Endothelial cell of umbilical vein (primary cell): ENCODE results near the gene MCL1. TPM values are rescaled to one million over a fixed set of nuclear protein-coding genes. Genes with fewer than 3 reads are reported as not detected.

Experiments used
- BruUV-seq: library from RNA; stranded (reverse); fragments of 400-500 nt; replicated peaks from 2 replicates; lab custom pipeline; 2021; lab: Mats Ljungman, UMichigan
- CTCF ChIA-PET: fragments of 300-600, 350-600 bp; sonication (Branson Sonifier 250); formaldehyde crosslinking; loops from one replicate; lab custom pipeline; 2021; ENCODE audit warnings: antibody characterized with exemption, inconsistent platforms; lab: Charles Lee
- POLR2A ChIA-PET: fragments of 300-600, 350-600 bp; sonication (Branson Sonifier 250); formaldehyde crosslinking; loops from one replicate; lab custom pipeline; 2021; ENCODE audit warnings: antibody characterized with exemption, inconsistent platforms; lab: Charles Lee
- DNase-seq: peaks from one replicate; pipeline ENCODE4 v3.0.0-alpha.2; 2011; ENCODE audit warnings: low read depth, low spot score
- FAIRE-seq: peaks from 2 replicates; lab custom pipeline; 2011; peaks lifted over from hg19 to GRCh38; lab: Jason Lieb, UNC
- H2AFZ ChIP-seq: 2 replicates; pipeline ENCODE4 v1.6.0; 2012; ENCODE audit warnings: low read depth, low read length, control low read depth, inconsistent platforms
- H3K27ac ChIP-seq: 2 replicates; pipeline ENCODE4 v1.5.1; 2011; ENCODE audit warnings: low read depth, mild to moderate bottlenecking, control low read depth, low read length, moderate library complexity; ENCODE audit not compliant: insufficient read depth
- H3K27me3 ChIP-seq, 2 experiments: 2 replicates each; pipeline versions ENCODE4 v1.6.0 to v1.6.1; 2011; ENCODE audit warnings: low read length in 2 of 2, mixed read lengths in 1 of 2; ENCODE audit not compliant: control insufficient read depth in 2 of 2, insufficient read depth in 2 of 2
- H3K36me3 ChIP-seq, 2 experiments: 2 replicates in 1 of 2; 3 replicates in 1 of 2; pipeline ENCODE4 v1.5.1; 2011; ENCODE audit warnings: low read length in 2 of 2, mild to moderate bottlenecking in 1 of 2, moderate library complexity in 1 of 2; ENCODE audit not compliant: control insufficient read depth in 2 of 2, insufficient read depth in 2 of 2; ENCODE audit errors: extremely low read depth in 1 of 2
- H3K4me1 ChIP-seq: 3 replicates; pipeline ENCODE4 v1.5.1; 2011; ENCODE audit warnings: mild to moderate bottlenecking, low read length; ENCODE audit not compliant: control insufficient read depth, insufficient read depth; ENCODE audit errors: extremely low read depth
- H3K4me2 ChIP-seq: 2 replicates; pipeline ENCODE4 v1.6.1; 2011; ENCODE audit warnings: low read length, control low read depth, mixed read lengths; ENCODE audit not compliant: insufficient read depth
- H3K4me3 ChIP-seq, 3 experiments: fragments of 200-600 bp in 1 of 3; sonication (generic), shearing (Covaris generic) in 1 of 3; replicated peaks in 1 of 3; 2 replicates each; pipeline ENCODE4 v1.5.1; 2011 to 2016; ENCODE audit warnings: control low read depth in 3 of 3, low read length in 3 of 3, mild to moderate bottlenecking in 2 of 3, inconsistent platforms in 1 of 3, low read depth in 1 of 3, moderate library complexity in 1 of 3; ENCODE audit not compliant: insufficient read depth in 1 of 3
- H3K79me2 ChIP-seq: 2 replicates; pipeline ENCODE4 v1.6.0; 2012; ENCODE audit warnings: low read length, inconsistent platforms; ENCODE audit not compliant: control insufficient read depth, insufficient read depth
- H3K9ac ChIP-seq: replicated peaks from 2 replicates; pipeline ENCODE3; 2011; ENCODE audit warnings: low read length, control low read depth; ENCODE audit not compliant: insufficient read depth; ENCODE audit errors: extremely low read depth
- H3K9me1 ChIP-seq: replicated peaks from 3 replicates; pipeline ENCODE4 v1.6.0; 2011; ENCODE audit warnings: mild to moderate bottlenecking, low read length; ENCODE audit not compliant: control insufficient read depth, insufficient read depth; ENCODE audit errors: extremely low read depth
- H3K9me3 ChIP-seq: replicated peaks from 2 replicates; pipeline ENCODE4 v1.5.1; 2012; ENCODE audit warnings: low read length, inconsistent platforms; ENCODE audit not compliant: control insufficient read depth, insufficient read depth
- H4K20me1 ChIP-seq: replicated peaks from 2 replicates; pipeline ENCODE3; 2011; ENCODE audit warnings: mild to moderate bottlenecking, low read length; ENCODE audit not compliant: control insufficient read depth, insufficient read depth; ENCODE audit errors: extremely low read depth
- EZH2 ChIP-seq: IDR thresholded peaks from 2 replicates; pipeline ENCODE4 v1.6.1; 2012; ENCODE audit warnings: borderline replicate concordance, low read depth, mild to moderate bottlenecking, moderate library complexity, low read length, inconsistent platforms; ENCODE audit not compliant: severe bottlenecking
- FOS ChIP-seq: IDR thresholded peaks from 2 replicates; pipeline ENCODE4 v1.6.1; 2011; ENCODE audit warnings: mild to moderate bottlenecking, low read length, moderate library complexity, borderline replicate concordance; ENCODE audit not compliant: insufficient read depth
- GATA2 ChIP-seq: IDR thresholded peaks from 2 replicates; pipeline ENCODE4 v1.7.0; 2011; ENCODE audit warnings: low read depth, mild to moderate bottlenecking, moderate library complexity, mixed read lengths, low read length; ENCODE audit not compliant: insufficient read length, insufficient read depth
- JUN ChIP-seq: IDR thresholded peaks from 2 replicates; pipeline ENCODE4 v1.6.1; 2011; ENCODE audit warnings: borderline replicate concordance, low read depth; ENCODE audit not compliant: insufficient read length, insufficient read depth
- POLR2AphosphoS5 ChIP-seq: IDR thresholded peaks from 2 replicates; pipeline ENCODE4 v1.6.1; 2012; ENCODE audit warnings: low read depth, mild to moderate bottlenecking, control low read depth, low read length, moderate library complexity; ENCODE audit not compliant: insufficient read depth
- dilution Hi-C: fragments of 300-500 bp; cut with MboI; formaldehyde crosslinking; loops from one replicate; pipeline ENCODE4 v1.15.0; 2019; ENCODE audit warnings: low sequenced_read_pairs; ENCODE audit not compliant: extremely low pct_ligation_motif_present
- intact Hi-C: fragments of 100-400 bp; cut with micrococcal nuclease; formaldehyde crosslinking; loops from one replicate; pipeline ENCODE4 v1.10.0; 2022
- polyA plus RNA-seq, 4 experiments: library from polyadenylated mRNA; depleted of rRNA in 3 of 4; stranded (reverse) in 3 of 4; unstranded in 1 of 4; fragments of >200 nt; gene quantifications; 2 replicates each; pipeline versions ENCODE4 v1.2.1 to v1.2.3, GENCODE V29; 2011 to 2012; ENCODE audit warnings: missing spikeins in 1 of 4
- total RNA-seq: library from RNA; stranded (reverse); gene quantifications from 2 replicates; pipeline ENCODE4 v1.2.3, GENCODE V29; 2021
- TF ChIP-seq, protein P1 (sequence below): IDR thresholded peaks from 2 replicates; pipeline ENCODE4 v1.6.1; 2011; ENCODE audit not compliant: insufficient read depth, insufficient read length

MCL1 gene
- total and polyA plus RNA-seq, 2 donors (not counting 3 experiments of a cell fraction or from before 2014, with no cell fraction given): 87.3 to 186 TPM

DNA sequence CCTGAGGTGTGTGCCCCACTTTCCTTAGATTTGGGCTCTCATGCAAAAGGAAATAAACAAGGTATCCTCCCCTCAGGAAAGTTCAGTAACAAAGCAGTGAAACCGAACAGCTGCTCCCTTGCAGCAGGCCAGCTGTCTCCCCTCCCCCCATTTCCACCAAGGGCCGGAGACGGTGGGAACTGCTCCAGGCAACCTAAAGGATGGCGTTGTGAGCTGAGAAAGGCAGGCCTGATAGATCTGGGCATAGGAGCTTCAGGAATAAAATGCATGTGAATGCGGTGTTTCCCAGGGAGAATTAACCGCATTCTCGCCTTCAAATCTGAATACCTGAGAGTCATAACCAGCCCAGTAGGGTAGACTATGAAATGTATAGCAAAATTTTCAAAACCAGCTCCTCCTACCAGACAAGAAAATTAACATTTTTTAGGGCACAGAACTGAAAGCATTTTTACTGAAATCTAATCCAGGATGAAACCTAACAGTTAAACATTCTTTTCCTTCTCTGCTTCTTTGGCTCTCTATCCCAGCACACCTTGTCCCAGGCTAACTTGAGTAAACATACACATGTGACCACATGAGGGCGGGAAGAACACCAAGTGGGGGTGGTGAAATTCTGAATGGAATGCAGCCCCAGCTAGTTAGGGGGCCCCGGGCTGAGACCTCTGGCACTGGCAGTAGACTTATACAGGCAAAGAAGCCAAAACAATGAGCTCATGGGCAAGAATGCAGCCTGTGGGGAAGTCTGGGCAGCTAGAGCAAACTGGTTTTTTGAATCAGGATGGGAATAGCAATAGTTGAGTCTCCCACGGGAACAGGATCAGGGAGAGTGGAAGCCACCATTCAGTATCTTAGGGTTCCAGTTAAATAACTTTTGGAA lies 11.5 kb downstream of the MCL1 start:
- TF ChIP-seq POLR2AphosphoS5: peak; percentile 88
- peak; percentile 75 for TF ChIP-seq JUN
- TF ChIP-seq EZH2: no peak
- no peak for TF ChIP-seq FOS
- TF ChIP-seq, protein P1, sequence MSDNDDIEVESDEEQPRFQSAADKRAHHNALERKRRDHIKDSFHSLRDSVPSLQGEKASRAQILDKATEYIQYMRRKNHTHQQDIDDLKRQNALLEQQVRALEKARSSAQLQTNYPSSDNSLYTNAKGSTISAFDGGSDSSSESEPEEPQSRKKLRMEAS: peak; percentile 73
- no peak for TF ChIP-seq GATA2
- POLR2A ChIA-PET: interaction anchor here (0.6 to 3.7 kb wide), 4 partner anchors 9 to 20 kb away, joined by 3 to 37 read pairs (median 6); partner anchors contain the start of gene MCL1
- H3K9ac ChIP-seq: peak overlapping the region; percentile 79
- H3K4me3 ChIP-seq: no peak overlapping the region
- CTCF ChIA-PET: interaction anchor here (0.6 to 13.9 kb wide), 8 partner anchors 9 to 439 kb away, joined by 3 to 288 read pairs (median 7); partner anchors contain the start of genes ENSA, MCL1 and MINDY1
- H4K20me1 ChIP-seq: no peaks in the 10 kb centered on the region
- peak overlapping the region; percentile 43 for H3K4me2 ChIP-seq
- H3K27me3 ChIP-seq: no peaks in the 10 kb centered on the region
- peaks cover 49% of the 10 kb centered on the region for H3K4me1 ChIP-seq
- peaks cover 0 to 4% of the 10 kb centered on the region in 2 experiments for H3K36me3 ChIP-seq
- BruUV-seq: TSS peak; percentile 1
- H2AFZ ChIP-seq: no peak overlapping the region
- dilution Hi-C loops (no loop called here), intact Hi-C loops (loop anchor here (2.0 kb wide), 1 partner anchor 61 kb away; the partner anchor contains the start of gene ENSA)
- H3K9me3 ChIP-seq: no peaks in the 10 kb centered on the region
- H3K9me1 ChIP-seq: no peaks in the 10 kb centered on the region
- DNase-seq (peak; percentile 98), FAIRE-seq (peak; percentile 81)
- peaks cover 17% of the 10 kb centered on the region for H3K79me2 ChIP-seq
- peak overlapping the region; percentile 84 for H3K27ac ChIP-seq
